DND-41 (cell line): ENCODE results near the gene TRMT10A.

Experiments
- ATAC-seq: fragments of 200-7000 bp; cut with Tn5 transposase; 3 replicates; pipeline ENCODE4 v1.9.1; 2021; ENCODE audit warnings: low read depth; ENCODE audit not compliant: insufficient read depth
- DNase-seq: peaks from one replicate; pipeline ENCODE4 v3.0.0-alpha.2; 2020
- H2AFZ ChIP-seq: 2 replicates; pipeline ENCODE4 v1.6.0; 2012; ENCODE audit warnings: low read depth, low read length
- H3K27ac ChIP-seq: 2 replicates; pipeline ENCODE4 v1.5.1; 2012; ENCODE audit warnings: low read length, inconsistent platforms
- H3K27me3 ChIP-seq: fragments of 200-600 bp; sonication (generic); 2 replicates; pipeline ENCODE4 v1.6.0; 2012; ENCODE audit warnings: low read length, mild to moderate bottlenecking, inconsistent platforms; ENCODE audit not compliant: insufficient read depth, poor library complexity
- H3K36me3 ChIP-seq: 2 replicates; pipeline ENCODE4 v1.5.1; 2012; ENCODE audit warnings: low read length, inconsistent platforms; ENCODE audit not compliant: insufficient read depth
- H3K4me1 ChIP-seq: 2 replicates; pipeline ENCODE4 v1.5.1; 2012; ENCODE audit warnings: mild to moderate bottlenecking, low read length; ENCODE audit not compliant: insufficient read depth
- H3K4me2 ChIP-seq: 2 replicates; pipeline ENCODE4 v1.6.0; 2012; ENCODE audit warnings: mild to moderate bottlenecking, moderate library complexity, low read length, inconsistent platforms; ENCODE audit not compliant: insufficient read depth
- H3K4me3 ChIP-seq, 2 experiments: fragments of 200-600 bp in 1 of 2; shearing (Covaris generic) in 1 of 2; 2 replicates each; pipeline ENCODE4 v1.5.1; 2012 to 2016; ENCODE audit warnings: inconsistent platforms in 2 of 2, low read length in 2 of 2, mild to moderate bottlenecking in 2 of 2, low read depth in 1 of 2, moderate library complexity in 1 of 2
- H3K79me2 ChIP-seq: 2 replicates; pipeline ENCODE4 v1.6.0; 2012; ENCODE audit warnings: low read length, inconsistent platforms; ENCODE audit not compliant: insufficient read depth
- H3K9ac ChIP-seq: 2 replicates; pipeline ENCODE4 v1.6.0; 2012; ENCODE audit warnings: low read depth, mild to moderate bottlenecking, inconsistent platforms, low read length, moderate library complexity
- H3K9me3 ChIP-seq: 2 replicates; pipeline ENCODE4 v1.5.1; 2012; ENCODE audit warnings: low read length, moderate library complexity, mild to moderate bottlenecking, inconsistent platforms; ENCODE audit not compliant: insufficient read depth, severe bottlenecking
- H4K20me1 ChIP-seq: 2 replicates; pipeline ENCODE4 v1.6.0; 2012; ENCODE audit warnings: low read length; ENCODE audit not compliant: insufficient read depth
- CTCF ChIP-seq: IDR thresholded peaks from 2 replicates; pipeline ENCODE4 v1.5.1; 2012; ENCODE audit warnings: borderline replicate concordance, low read length, moderate library complexity, mild to moderate bottlenecking; ENCODE audit not compliant: poor library complexity, severe bottlenecking; ENCODE audit errors: extremely low read depth
- EZH2 ChIP-seq: IDR thresholded peaks from 3 replicates; pipeline ENCODE4 v1.6.1; 2012; ENCODE audit warnings: borderline replicate concordance, low read depth, mild to moderate bottlenecking, moderate library complexity, low read length, inconsistent platforms; ENCODE audit not compliant: severe bottlenecking

TRMT10A gene

GRCh38 chr4:99563310-99564186, at the start of gene TRMT10A:
Gene TRMT10A, minus strand, starts transcription at chr4:99564039. Its CDS starts 4,701 bp downstream, at chr4:99559338.
- Histone ChIP-seq H3K27me3 (peaks cover 5% of the 10 kb centered on the region), H3K9me3 (no peaks in the 10 kb centered on the region), H3K79me2 (peaks cover 9% of the 10 kb centered on the region), H2AFZ (peak within 1 kb of the TSS; percentile 95), H4K20me1 (no peaks in the 10 kb centered on the region), H3K9ac (peak within 1 kb of the TSS; percentile 91), H3K4me2 (peak within 1 kb of the TSS; percentile 84), H3K4me3 (peak within 1 kb of the TSS; percentile 88 to 92), H3K27ac (peak within 1 kb of the TSS; percentile 100), H3K36me3 (no peaks in the 10 kb centered on the region), H3K4me1 (peaks cover 18% of the 10 kb centered on the region)
- ATAC-seq, result peak; percentile 93
- peak; percentile 97 for DNase-seq
- TF ChIP-seq EZH2 (no peak), CTCF (peak; percentile 4)

- Histone ChIP-seq H3K27ac (no peak overlapping the region), H3K79me2 (no peaks in the 10 kb centered on the region), H3K36me3 (no peaks in the 10 kb centered on the region), H3K9me3 (no peaks in the 10 kb centered on the region), H2AFZ (no peak overlapping the region), H3K4me2 (no peak overlapping the region), H3K9ac (no peak overlapping the region), H3K4me1 (no peaks in the 10 kb centered on the region), H3K27me3 (peaks cover 2% of the 10 kb centered on the region), H3K4me3 (no peak overlapping the region), H4K20me1 (no peaks in the 10 kb centered on the region)
- DNase-seq (no peak), ATAC-seq (no peak)
- TF ChIP-seq CTCF, result no peak
- no peak for TF ChIP-seq EZH2
Observed at GRCh38 chr4:99612704-99613103, 48.9 kb upstream of the TRMT10A start.

- no peak for DNase-seq
- Histone ChIP-seq H3K27ac (no peak overlapping the region), H3K9me3 (no peaks in the 10 kb centered on the region), H3K4me1 (no peaks in the 10 kb centered on the region), H2AFZ (no peak overlapping the region), H3K79me2 (no peaks in the 10 kb centered on the region), H3K9ac (no peak overlapping the region), H3K27me3 (peaks cover 2% of the 10 kb centered on the region), H4K20me1 (no peaks in the 10 kb centered on the region), H3K4me2 (no peak overlapping the region), H3K4me3 (no peak overlapping the region), H3K36me3 (no peaks in the 10 kb centered on the region)
- ATAC-seq, result no peak
- TF ChIP-seq CTCF, result no peak
- TF ChIP-seq EZH2, result no peak
Observed at GRCh38 chr4:99612281-99612680, 48.4 kb upstream of the TRMT10A start.
